ENCODE data around the gene INPP5J. TPM values are rescaled to one million over a fixed set of nuclear protein-coding genes. Genes with fewer than 3 reads are reported as not detected.
A peak's percentile ranks its signal among the peaks of the same experiment; 100 is the strongest.

Gene INPP5J
- total RNA-seq, 1 experiment from 2014 or later = 0.61 TPM

DNA sequence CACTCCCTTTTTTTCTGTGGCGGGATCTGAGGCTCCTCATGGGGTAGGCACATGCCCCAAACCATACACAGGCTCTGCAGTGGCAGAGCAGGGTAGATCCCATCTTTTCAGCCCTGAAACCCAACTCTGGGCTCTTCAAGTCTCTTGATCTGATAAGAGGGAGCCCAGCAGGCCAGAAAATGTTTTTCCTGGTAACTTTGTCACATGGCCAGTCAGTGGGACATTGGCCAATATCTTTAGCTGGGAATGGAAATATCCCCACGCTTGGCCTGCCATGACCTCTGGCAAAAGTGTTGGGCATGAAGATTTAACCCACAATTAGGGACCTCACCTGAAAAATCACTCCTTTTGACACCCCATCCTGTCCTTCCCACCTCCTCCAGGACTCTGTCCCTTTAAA lies 8.1 kb downstream of the INPP5J start:
- CTCF ChIA-PET = interaction anchor here (0.6 to 1.5 kb wide), 2 partner anchors 18 to 686 kb away, joined by 3 to 4 read pairs; no protein-coding TSS in a partner anchor
- Mint-ChIP-seq H3K4me3 (ENCODE audit: unreplicated experiment) (no peak overlapping the region), H3K27me3 (ENCODE audit: insufficient read depth, unreplicated experiment) (no peaks in the 10 kb centered on the region), H3K4me1 (ENCODE audit: insufficient read depth, unreplicated experiment) (no peaks in the 10 kb centered on the region), H3K27ac (ENCODE audit: low read depth, unreplicated experiment) (no peak overlapping the region), H3K9me3 (ENCODE audit: unreplicated experiment) (no peaks in the 10 kb centered on the region), H3K36me3 (ENCODE audit: insufficient read depth, unreplicated experiment) (no peaks in the 10 kb centered on the region)
- no TSS peak for BruUV-seq (replicated peaks)
- TF ChIP-seq, protein P1, sequence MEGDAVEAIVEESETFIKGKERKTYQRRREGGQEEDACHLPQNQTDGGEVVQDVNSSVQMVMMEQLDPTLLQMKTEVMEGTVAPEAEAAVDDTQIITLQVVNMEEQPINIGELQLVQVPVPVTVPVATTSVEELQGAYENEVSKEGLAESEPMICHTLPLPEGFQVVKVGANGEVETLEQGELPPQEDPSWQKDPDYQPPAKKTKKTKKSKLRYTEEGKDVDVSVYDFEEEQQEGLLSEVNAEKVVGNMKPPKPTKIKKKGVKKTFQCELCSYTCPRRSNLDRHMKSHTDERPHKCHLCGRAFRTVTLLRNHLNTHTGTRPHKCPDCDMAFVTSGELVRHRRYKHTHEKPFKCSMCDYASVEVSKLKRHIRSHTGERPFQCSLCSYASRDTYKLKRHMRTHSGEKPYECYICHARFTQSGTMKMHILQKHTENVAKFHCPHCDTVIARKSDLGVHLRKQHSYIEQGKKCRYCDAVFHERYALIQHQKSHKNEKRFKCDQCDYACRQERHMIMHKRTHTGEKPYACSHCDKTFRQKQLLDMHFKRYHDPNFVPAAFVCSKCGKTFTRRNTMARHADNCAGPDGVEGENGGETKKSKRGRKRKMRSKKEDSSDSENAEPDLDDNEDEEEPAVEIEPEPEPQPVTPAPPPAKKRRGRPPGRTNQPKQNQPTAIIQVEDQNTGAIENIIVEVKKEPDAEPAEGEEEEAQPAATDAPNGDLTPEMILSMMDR (IDR thresholded peaks at IDR 0.05; ENCODE audit: unreplicated experiment) = no peak
- POLR2A ChIA-PET = no interaction called here
- no peak for DNase-seq (ENCODE audit: unreplicated experiment)
- intact Hi-C loops (cut with micrococcal nuclease) = no loop called here

DNA sequence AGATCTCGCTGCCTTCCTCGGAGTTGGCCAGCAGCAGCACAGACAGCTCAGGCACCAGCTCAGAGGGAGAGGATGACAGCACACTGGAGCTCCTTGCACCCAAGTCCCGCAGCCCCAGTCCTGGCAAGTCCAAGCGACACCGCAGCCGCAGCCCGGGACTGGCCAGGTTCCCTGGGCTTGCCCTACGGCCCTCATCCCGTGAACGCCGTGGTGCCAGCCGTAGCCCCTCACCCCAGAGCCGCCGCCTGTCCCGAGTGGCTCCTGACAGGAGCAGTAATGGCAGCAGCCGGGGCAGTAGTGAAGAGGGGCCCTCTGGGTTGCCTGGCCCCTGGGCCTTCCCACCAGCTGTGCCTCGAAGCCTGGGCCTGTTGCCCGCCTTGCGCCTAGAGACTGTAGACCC lies 11.1 kb downstream of the INPP5J start:
- ChIA-PET CTCF (interaction anchor here (0.6 kb wide), 2 partner anchors 158 to 378 kb away, joined by 3 read pairs; no protein-coding TSS in a partner anchor), POLR2A (interaction anchor here (0.6 to 1.1 kb wide), 2 partner anchors 10 to 148 kb away, joined by 3 read pairs; no protein-coding TSS in a partner anchor)
- Mint-ChIP-seq H3K9me3 (ENCODE audit: unreplicated experiment) (no peaks in the 10 kb centered on the region), H3K27me3 (ENCODE audit: insufficient read depth, unreplicated experiment) (no peaks in the 10 kb centered on the region), H3K27ac (ENCODE audit: low read depth, unreplicated experiment) (no peak overlapping the region), H3K36me3 (ENCODE audit: insufficient read depth, unreplicated experiment) (no peaks in the 10 kb centered on the region), H3K4me3 (ENCODE audit: unreplicated experiment) (no peak overlapping the region), H3K4me1 (ENCODE audit: insufficient read depth, unreplicated experiment) (no peaks in the 10 kb centered on the region)
- DNase-seq (ENCODE audit: unreplicated experiment) = no peak
- BruUV-seq (replicated peaks) = no TSS peak
- TF ChIP-seq, protein P1 (IDR thresholded peaks at IDR 0.05; ENCODE audit: unreplicated experiment) = no peak
- intact Hi-C loops (cut with micrococcal nuclease) = no loop called here

DNA sequence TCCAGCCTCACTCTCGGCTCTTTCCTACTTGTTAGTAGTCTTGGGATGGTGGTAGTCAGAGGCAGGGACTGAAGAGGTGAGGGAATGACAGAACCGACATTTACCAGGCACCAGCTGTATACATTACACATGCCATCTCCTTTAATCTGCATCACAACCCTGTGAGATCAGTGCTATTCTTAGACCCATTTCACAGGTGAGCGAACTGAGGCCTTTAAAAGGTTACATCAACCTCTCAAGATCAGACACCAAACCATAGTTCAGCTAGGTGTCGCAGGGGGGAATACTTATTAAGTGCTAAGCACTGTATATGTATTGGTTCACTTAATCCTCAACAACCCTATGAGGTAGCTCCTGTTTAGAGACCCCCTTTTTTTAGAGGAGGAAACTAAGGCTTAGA lies 11.9 kb downstream of the INPP5J start:
- no peaks in the 10 kb centered on the region for H3K27me3 Mint-ChIP-seq (ENCODE audit: insufficient read depth, unreplicated experiment)
- H3K4me1 Mint-ChIP-seq (ENCODE audit: insufficient read depth, unreplicated experiment) = no peaks in the 10 kb centered on the region
- no peak overlapping the region for H3K4me3 Mint-ChIP-seq (ENCODE audit: unreplicated experiment)
- no TSS peak for BruUV-seq (replicated peaks)
- no peak overlapping the region for H3K27ac Mint-ChIP-seq (ENCODE audit: low read depth, unreplicated experiment)
- DNase-seq (ENCODE audit: unreplicated experiment) = no peak
- no peaks in the 10 kb centered on the region for H3K9me3 Mint-ChIP-seq (ENCODE audit: unreplicated experiment)
- no peaks in the 10 kb centered on the region for H3K36me3 Mint-ChIP-seq (ENCODE audit: insufficient read depth, unreplicated experiment)
- TF ChIP-seq, protein P1 (IDR thresholded peaks at IDR 0.05; ENCODE audit: unreplicated experiment) = no peak
- intact Hi-C loops (cut with micrococcal nuclease) = no loop called here
- ChIA-PET POLR2A (no interaction called here), CTCF (interaction anchor here (0.6 kb wide), 2 partner anchors 27 to 158 kb away, joined by 3 read pairs; partner anchors contain the start of gene SELENOM)

DNA sequence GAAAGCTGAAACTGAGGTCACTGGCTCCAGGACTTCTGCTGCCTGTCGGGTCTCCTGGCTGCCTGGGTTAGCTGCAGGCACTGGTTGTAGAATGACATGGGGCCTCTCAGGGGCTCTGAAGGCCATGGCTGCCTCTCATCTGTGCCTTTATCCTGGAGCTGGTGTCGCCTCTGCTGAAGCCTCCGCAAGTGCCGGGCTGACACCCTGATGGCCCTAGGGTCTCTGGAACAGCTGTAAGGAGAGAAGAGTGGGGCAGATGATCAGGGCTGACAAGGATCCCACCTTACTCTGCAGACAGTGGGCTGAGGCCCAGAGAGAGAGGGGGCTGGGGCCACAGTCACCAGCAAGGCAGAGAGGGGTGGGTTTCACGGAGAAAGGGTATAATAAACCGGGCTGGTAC lies 12.9 kb downstream of the INPP5J start:
- CTCF ChIA-PET = no interaction called here
- Mint-ChIP-seq H3K4me3 (ENCODE audit: unreplicated experiment) (no peak overlapping the region), H3K27me3 (ENCODE audit: insufficient read depth, unreplicated experiment) (no peaks in the 10 kb centered on the region), H3K27ac (ENCODE audit: low read depth, unreplicated experiment) (peak overlapping the region; percentile 52), H3K36me3 (ENCODE audit: insufficient read depth, unreplicated experiment) (no peaks in the 10 kb centered on the region), H3K4me1 (ENCODE audit: insufficient read depth, unreplicated experiment) (no peaks in the 10 kb centered on the region), H3K9me3 (ENCODE audit: unreplicated experiment) (no peaks in the 10 kb centered on the region)
- POLR2A ChIA-PET = interaction anchor here (0.6 to 0.9 kb wide), 2 partner anchors 52 to 436 kb away, joined by 3 read pairs; no protein-coding TSS in a partner anchor
- DNase-seq (ENCODE audit: unreplicated experiment) = no peak
- intact Hi-C loops (cut with micrococcal nuclease) = no loop called here
- BruUV-seq (replicated peaks) = no TSS peak
- TF ChIP-seq, protein P1 (IDR thresholded peaks at IDR 0.05; ENCODE audit: unreplicated experiment) = no peak
